Ovary (tissue), 10 donors: Measurements from ENCODE around the gene ACVR1B. TPM values are rescaled to one million over a fixed set of nuclear protein-coding genes. Genes with fewer than 3 reads are reported as not detected.

ENCODE experiments used
- DNase-seq, 5 donors: peaks; one replicate each; pipeline ENCODE4 v3.0.0-alpha.2; 2019 to 2020
- H3K27ac ChIP-seq, 2 donors: fragments of 200-600 bp; one replicate each; pipeline versions ENCODE4 v1.5.1 to v1.8.0; 2019 to 2022
- H3K27me3 ChIP-seq: fragments of 200-600 bp; one replicate; pipeline ENCODE4 v1.8.0; 2022
- H3K36me3 ChIP-seq: fragments of 200-600 bp; sonication (generic); one replicate; pipeline ENCODE4 v1.5.1; 2019
- H3K4me1 ChIP-seq: one replicate; pipeline ENCODE4 v1.8.1; 2013; ENCODE audit warnings: mild to moderate bottlenecking, moderate library complexity; ENCODE audit not compliant: insufficient read depth
- H3K4me3 ChIP-seq: fragments of 200-600 bp; sonication (generic); one replicate; pipeline ENCODE4 v1.5.1; 2017
- H3K9me3 ChIP-seq, 2 donors: fragments of 200-600 bp in 1 of 2; sonication (generic) in 1 of 2; one replicate each; pipeline versions ENCODE4 v1.5.1 to v1.8.1; 2013 to 2019; ENCODE audit warnings: mild to moderate bottlenecking in 1 of 2, moderate library complexity in 1 of 2
- EP300 ChIP-seq: sonication (generic); formaldehyde crosslinking; IDR thresholded peaks from one replicate; pipeline ENCODE4 v1.6.1; 2017; ENCODE audit warnings: antibody characterized with exemption
- POLR2A ChIP-seq: fragments of 450-650 bp; IDR thresholded peaks from one replicate; pipeline ENCODE4 v1.6.1; 2017; ENCODE audit warnings: antibody characterized with exemption, mild to moderate bottlenecking, moderate library complexity
- WGBS, 3 donors: extraction: QIAGEN DNeasy Blood & Tissue Kit in 1 of 3; methylation state at CpG; one replicate each; pipeline versions ENCODE4 v1.1.5 to v1.1.7; 2013 to 2017; 5-methylcytosine and 5-hydroxymethylcytosine counted together
- intact Hi-C, 4 donors: fragments of 100-400 bp; cut with DNase I; formaldehyde crosslinking; loops; one replicate each; pipeline versions ENCODE4 v1.11.0 to v1.15.1; 2022 to 2023
- long read RNA-seq, 3 donors: library from polyadenylated mRNA in 2 of 3; unstranded in 2 of 3; transcript quantifications; one replicate each; pipeline ENCODE4 v2.0.0 and lab custom pipeline, GENCODE V29; 2021 to 2026
- polyA plus RNA-seq, 2 donors: library from polyadenylated mRNA; stranded (reverse); fragments of 200-250 nt in 1 of 2; fragments of 350-450 nt in 1 of 2; fragmentation: Illumina TruSeq in 1 of 2; extraction: RNeasy Lipid Tissue Mini Kit (QIAGEN cat#74804) in 1 of 2; gene quantifications; one replicate each; pipeline ENCODE4 v1.2.3, GENCODE V29; 2013 to 2014
- total RNA-seq, 7 donors: library from RNA; depleted of rRNA in 2 of 7; stranded (reverse); fragments of >200 nt in 2 of 7; fragmentation: NEBNext Ultra II Directional in 3 of 7; extraction: Animal tissue kit (Norgen Biotek cat#: 25700) in 3 of 7; gene quantifications; one replicate each; pipeline versions ENCODE4 v1.1.0 to v1.2.4, GENCODE V29; 2016 to 2023
- TF ChIP-seq, protein P1 (sequence below), 3 donors: fragments of 450-650 bp in 2 of 3; fragments of 200-600 bp in 1 of 3; IDR thresholded peaks; one replicate each; pipeline versions ENCODE4 v1.5.1 to v1.8.0; 2016 to 2022; ENCODE audit warnings: antibody characterized with exemption in 3 of 3, mild to moderate bottlenecking in 1 of 3
- donor health status: DM: no; HTN: no; CAD: no; lungs with moderate emphysema.
- donor health status: DM: no; HTN: no; CAD: no.
- donor health status: Bipolar disorder and iron deficiency.
- donor health status: DM: yes; HTN: yes; CAD: no.
- donor health status: DM: no; HTN: no; CAD: no.
- donor health status: DM: yes; HTN: yes; CAD: no.

Gene ACVR1B
- total RNA-seq (10 to 100 TPM in 6 of 7 donors, 1 to 10 TPM in 1; 6.9 to 27.3 (median 19.1) TPM), polyA plus RNA-seq (10 to 100 TPM in 1 of 2 donors, 1 to 10 TPM in 1; 9.7 to 23.0 TPM)
- long read RNA-seq, donor 1, partial matches to known transcripts, result 5 of 9 reads
- long read RNA-seq, donor 1, other reads (novel, unspliced or antisense), result 4 of 9 reads
- long read RNA-seq, donor 2, full-length matches to known transcripts, result 7 of 7 reads
- long read RNA-seq, donor 2, partial matches to known transcripts, result 0 of 7 reads
- long read RNA-seq, donor 2, other reads (novel, unspliced or antisense), result 0 of 7 reads
- long read RNA-seq, donor 3, full-length matches to known transcripts, result 5 of 8 reads
- long read RNA-seq, donor 3, partial matches to known transcripts, result 1 of 8 reads
- long read RNA-seq, donor 3, other reads (novel, unspliced or antisense), result 2 of 8 reads

DNA sequence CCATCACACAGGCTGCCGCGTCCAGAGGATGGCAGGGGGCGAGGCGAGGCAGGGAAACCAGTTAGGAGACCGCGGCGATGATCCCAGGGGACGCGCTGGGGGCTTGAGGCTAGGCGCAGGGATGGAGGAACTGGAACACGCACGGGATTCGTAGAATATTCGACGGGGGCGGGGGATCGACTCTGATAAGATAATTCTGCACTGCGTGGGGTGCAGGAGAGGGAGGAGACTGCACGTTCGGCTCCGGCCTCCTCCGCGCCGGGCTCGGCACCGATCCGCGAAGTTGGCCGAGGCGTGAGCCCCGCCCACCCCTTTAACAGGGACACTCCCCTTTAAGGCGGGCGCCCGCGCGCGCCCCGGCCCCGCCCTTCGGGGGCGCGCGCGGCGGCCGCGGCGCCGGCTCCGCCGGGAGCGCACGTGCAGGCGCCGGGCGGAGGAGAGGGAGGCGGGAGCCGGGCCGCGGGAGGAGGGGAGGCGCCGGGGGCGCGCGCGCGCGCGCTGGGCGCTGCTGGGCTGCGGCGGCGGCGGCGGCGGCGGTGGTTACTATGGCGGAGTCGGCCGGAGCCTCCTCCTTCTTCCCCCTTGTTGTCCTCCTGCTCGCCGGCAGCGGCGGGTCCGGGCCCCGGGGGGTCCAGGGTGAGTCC, at the start of gene ACVR1B:
ACVR1B (plus strand) TSS at position 501 of the 644 bp plus-strand sequence; CDS start at position 546, 45 bp downstream.
- WGBS, 3 donors, result 0 to 1% (median 0%) methylated on average over 64 to 82 of the region's 86 CpGs
- H3K4me1 ChIP-seq, result peaks cover 7% of the 10 kb centered on the region
- H3K27me3 ChIP-seq, result no peaks in the 10 kb centered on the region
- intact Hi-C loops, result no loop called here
- no peaks in the 10 kb centered on the region for H3K9me3 ChIP-seq
- peak within 1 kb of the TSS; percentile 14 to 28 for H3K27ac ChIP-seq
- peak within 1 kb of the TSS; percentile 98 for H3K4me3 ChIP-seq
- DNase-seq, result peak; percentile 84 to 91 (median 90)
- no peaks in the 10 kb centered on the region for H3K36me3 ChIP-seq
- TF ChIP-seq, protein P1, sequence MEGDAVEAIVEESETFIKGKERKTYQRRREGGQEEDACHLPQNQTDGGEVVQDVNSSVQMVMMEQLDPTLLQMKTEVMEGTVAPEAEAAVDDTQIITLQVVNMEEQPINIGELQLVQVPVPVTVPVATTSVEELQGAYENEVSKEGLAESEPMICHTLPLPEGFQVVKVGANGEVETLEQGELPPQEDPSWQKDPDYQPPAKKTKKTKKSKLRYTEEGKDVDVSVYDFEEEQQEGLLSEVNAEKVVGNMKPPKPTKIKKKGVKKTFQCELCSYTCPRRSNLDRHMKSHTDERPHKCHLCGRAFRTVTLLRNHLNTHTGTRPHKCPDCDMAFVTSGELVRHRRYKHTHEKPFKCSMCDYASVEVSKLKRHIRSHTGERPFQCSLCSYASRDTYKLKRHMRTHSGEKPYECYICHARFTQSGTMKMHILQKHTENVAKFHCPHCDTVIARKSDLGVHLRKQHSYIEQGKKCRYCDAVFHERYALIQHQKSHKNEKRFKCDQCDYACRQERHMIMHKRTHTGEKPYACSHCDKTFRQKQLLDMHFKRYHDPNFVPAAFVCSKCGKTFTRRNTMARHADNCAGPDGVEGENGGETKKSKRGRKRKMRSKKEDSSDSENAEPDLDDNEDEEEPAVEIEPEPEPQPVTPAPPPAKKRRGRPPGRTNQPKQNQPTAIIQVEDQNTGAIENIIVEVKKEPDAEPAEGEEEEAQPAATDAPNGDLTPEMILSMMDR (IDR thresholded peaks at IDR 0.05), result no peak
- TF ChIP-seq POLR2A (peak; percentile 28), EP300 (no peak)

DNA sequence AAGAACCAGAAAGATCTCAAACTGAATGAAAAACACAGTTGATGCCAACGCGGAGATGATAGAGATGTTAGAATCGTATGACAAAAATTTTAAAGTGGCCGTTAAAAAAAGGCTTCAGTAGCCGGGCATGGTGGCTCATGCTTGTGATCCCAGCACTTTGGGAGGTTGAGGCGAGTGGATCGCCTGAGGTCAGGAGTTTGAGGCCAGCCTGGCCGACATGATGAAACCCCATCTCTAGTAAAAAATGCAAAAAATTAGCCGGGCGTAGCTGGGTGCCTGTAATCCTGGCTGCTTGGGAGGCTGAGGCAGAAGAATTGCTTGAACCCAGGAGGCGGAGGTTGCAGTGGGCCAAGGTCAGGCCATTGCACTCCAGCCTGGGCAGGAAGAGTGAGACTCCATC, 49.6 kb upstream of the ACVR1B start:
- no peaks in the 10 kb centered on the region for H3K4me1 ChIP-seq
- no peaks in the 10 kb centered on the region for H3K36me3 ChIP-seq
- H3K27ac ChIP-seq, result no peak overlapping the region
- no peak overlapping the region for H3K4me3 ChIP-seq
- H3K9me3 ChIP-seq, result no peaks in the 10 kb centered on the region
- intact Hi-C loops, result no loop called here
- WGBS, 3 donors, result 84 to 87% (median 86%) methylated on average over 11 of the region's 11 CpGs
- H3K27me3 ChIP-seq, result no peaks in the 10 kb centered on the region
- TF ChIP-seq EP300 (no peak), POLR2A (no peak)
- TF ChIP-seq, protein P1 (IDR thresholded peaks at IDR 0.05), result no peak
- no peak for DNase-seq

DNA sequence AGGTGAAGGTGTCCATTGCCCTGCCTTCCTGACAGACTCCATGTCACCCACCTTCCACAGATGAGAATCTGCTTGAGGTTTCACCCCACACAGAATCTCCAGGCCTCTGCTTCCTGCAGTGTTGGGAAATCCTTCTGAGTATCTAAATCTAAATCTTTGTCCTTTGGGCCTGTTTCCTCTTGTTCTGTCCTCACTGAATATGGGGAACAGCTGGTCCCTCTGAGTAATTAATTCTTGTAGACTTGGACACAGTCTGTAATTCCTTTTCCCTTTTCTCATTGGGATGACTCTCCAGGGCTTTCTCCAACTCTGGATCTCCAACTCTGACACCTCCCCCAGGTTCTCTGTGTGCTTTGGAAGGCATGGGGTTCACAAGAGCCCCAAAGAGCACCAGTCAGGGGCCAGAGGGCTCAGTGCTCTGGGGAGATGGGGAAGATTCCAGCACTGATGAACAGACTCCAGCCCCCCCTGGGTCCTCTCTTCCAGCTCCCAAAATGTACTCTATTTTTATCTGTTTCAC, 46.5 kb upstream of the ACVR1B start:
- Histone ChIP-seq H3K4me1 (no peaks in the 10 kb centered on the region), H3K4me3 (no peak overlapping the region), H3K36me3 (no peaks in the 10 kb centered on the region), H3K27me3 (no peaks in the 10 kb centered on the region), H3K27ac (no peak overlapping the region), H3K9me3 (no peaks in the 10 kb centered on the region)
- TF ChIP-seq, protein P1 (IDR thresholded peaks at IDR 0.05), result no peak
- TF ChIP-seq EP300 (no peak), POLR2A (no peak)
- intact Hi-C loops, result no loop called here
- DNase-seq, result no peak

DNA sequence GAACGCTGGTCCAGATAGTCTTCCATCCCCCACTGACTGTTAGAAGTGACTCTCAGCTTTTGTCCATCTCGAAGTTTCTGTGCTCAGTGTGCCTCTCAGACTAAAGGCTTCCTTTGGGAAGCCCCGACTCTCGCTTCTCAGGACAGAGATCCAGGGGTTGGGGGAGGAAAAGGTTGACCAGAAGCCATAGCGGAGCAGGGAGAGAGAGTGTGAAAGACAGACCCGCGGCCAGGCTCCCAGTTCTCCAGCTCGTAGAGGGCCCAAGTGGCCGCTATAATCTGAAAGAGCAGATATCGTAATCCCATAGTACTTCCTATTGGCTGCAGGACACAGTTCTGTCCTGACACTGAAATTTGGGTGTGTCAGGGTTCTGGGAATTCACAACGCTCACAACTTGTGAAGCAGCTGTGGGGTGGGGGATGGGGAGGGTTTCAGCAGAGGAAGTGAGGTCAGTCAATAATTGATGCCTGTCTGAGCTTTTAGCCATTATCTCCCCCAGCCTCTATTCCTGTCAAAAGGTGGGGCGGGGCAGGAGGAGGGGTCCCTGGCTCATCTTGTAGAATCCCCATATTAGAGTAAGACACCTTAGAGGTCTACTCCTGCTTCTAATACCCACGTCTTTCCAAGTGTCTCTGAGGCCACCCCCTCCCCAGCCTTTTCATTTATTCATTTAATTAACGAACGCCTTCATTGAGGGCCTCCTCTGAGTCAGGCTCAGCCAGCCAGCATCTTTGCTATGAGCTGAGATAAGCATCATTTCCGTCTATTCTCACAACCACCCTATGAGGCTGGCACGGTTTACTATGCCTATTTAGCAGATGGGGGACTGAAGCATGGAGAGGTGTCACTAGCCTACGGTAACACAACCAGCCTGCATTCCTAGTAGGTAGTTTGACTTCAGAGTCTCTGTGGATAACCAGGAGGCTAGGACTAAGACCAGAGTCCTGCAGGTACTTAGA, 45.7 kb upstream of the ACVR1B start:
- intact Hi-C loops, result no loop called here
- no peaks in the 10 kb centered on the region for H3K27me3 ChIP-seq
- no peaks in the 10 kb centered on the region for H3K36me3 ChIP-seq
- H3K9me3 ChIP-seq, result no peaks in the 10 kb centered on the region
- H3K4me1 ChIP-seq, result no peaks in the 10 kb centered on the region
- TF ChIP-seq, protein P1 (IDR thresholded peaks at IDR 0.05), result no peak
- TF ChIP-seq EP300 (no peak), POLR2A (no peak)
- WGBS, 3 donors, result 56 to 61% (median 57%) methylated on average over 17 to 18 of the region's 18 CpGs
- no peak overlapping the region for H3K4me3 ChIP-seq
- no peak overlapping the region for H3K27ac ChIP-seq
- peak in 1 of 5 donors; percentile 61 for DNase-seq
